Retinal pigment epithelial cell (primary cell): ENCODE measurements around the gene DNAH3.

ENCODE experiments used
- DNase-seq: peaks from one replicate; pipeline ENCODE4 v3.0.0-alpha.2; 2010; ENCODE audit warnings: low read depth
- H3K4me3 ChIP-seq: 2 replicates; pipeline ENCODE4 v1.5.1; 2011; ENCODE audit warnings: mild to moderate bottlenecking, low read length, control low read depth, moderate library complexity
- CTCF ChIP-seq: conservative IDR thresholded peaks from 2 replicates; pipeline ENCODE4 v1.5.1; 2011; ENCODE audit warnings: low read depth, low read length, control low read depth, inconsistent platforms

Gene DNAH3

GRCh38 chr16:20957153-20957552 lies 193.5 kb downstream of the DNAH3 start:
- no peak for TF ChIP-seq CTCF
- no peak for DNase-seq
- H3K4me3 ChIP-seq = no peak overlapping the region

GRCh38 chr16:20956319-20956718 lies 194.3 kb downstream of the DNAH3 start:
- no peak overlapping the region for H3K4me3 ChIP-seq
- no peak for TF ChIP-seq CTCF
- DNase-seq = no peak

- no peak for TF ChIP-seq CTCF
- H3K4me3 ChIP-seq = no peak overlapping the region
- no peak for DNase-seq
Observed at GRCh38 chr16:20954574-20954973, 196.1 kb downstream of the DNAH3 start.

GRCh38 chr16:20952139-20952920 lies 198.3 kb downstream of the DNAH3 start:
- no peak overlapping the region for H3K4me3 ChIP-seq
- DNase-seq = no peak
- no peak for TF ChIP-seq CTCF

GRCh38 chr16:20950294-20950693 lies 200.4 kb downstream of the DNAH3 start:
- no peak overlapping the region for H3K4me3 ChIP-seq
- DNase-seq = no peak
- no peak for TF ChIP-seq CTCF

- no peak for DNase-seq
- H3K4me3 ChIP-seq = no peak overlapping the region
- TF ChIP-seq CTCF = no peak
Observed at GRCh38 chr16:20949660-20950059, 201.0 kb downstream of the DNAH3 start.

GRCh38 chr16:20948444-20948843 lies 202.2 kb downstream of the DNAH3 start:
- no peak for TF ChIP-seq CTCF
- H3K4me3 ChIP-seq = no peak overlapping the region
- no peak for DNase-seq
